HEK293 (cell line): ENCODE results near the gene CLMN.
A peak's percentile ranks its signal among the peaks of the same experiment; 100 is the strongest.

Experiments
- CTCF ChIA-PET: fragments of 350-600 bp; formaldehyde crosslinking; extraction: SDS; loops from one replicate; lab custom pipeline; 2021; ENCODE audit warnings: antibody characterized with exemption; lab: Yijun Ruan, JAX
- POLR2A ChIA-PET: fragments of 300-600 bp; formaldehyde crosslinking; extraction: SDS; loops from one replicate; lab custom pipeline; 2020; ENCODE audit warnings: antibody characterized with exemption, inconsistent platforms; lab: Yijun Ruan, JAX
- H3K27ac ChIP-seq: fragments of 200-500 bp; sonication (Bioruptor generic); 2 replicates; pipeline ENCODE4 v1.5.1; 2014; ENCODE audit warnings: low read depth, low read length, control low read depth, inconsistent platforms; ENCODE audit errors: extremely low read depth
- H3K36me3 ChIP-seq, 2 experiments: fragments of 200-500 bp in 1 of 2; sonication (Bioruptor generic) in 1 of 2; 1 replicate in 1 of 2; 2 replicates in 1 of 2; pipeline ENCODE4 v1.5.1; 2014 to 2017; ENCODE audit warnings: inconsistent platforms in 2 of 2, low read length in 2 of 2; ENCODE audit not compliant: control insufficient read depth in 2 of 2, insufficient read depth in 1 of 2
- H3K4me1 ChIP-seq: fragments of 200-500 bp; sonication (Bioruptor generic); 2 replicates; pipeline ENCODE4 v1.5.1; 2014; ENCODE audit warnings: mild to moderate bottlenecking, low read length, inconsistent platforms; ENCODE audit not compliant: control insufficient read depth, insufficient read depth
- H3K4me3 ChIP-seq: 2 replicates; pipeline ENCODE4 v1.5.1; 2011; ENCODE audit warnings: low read depth, mild to moderate bottlenecking, control low read depth, low read length, moderate library complexity
- H3K9me3 ChIP-seq: fragments of 200-500 bp; sonication (Bioruptor generic); 2 replicates; pipeline ENCODE4 v1.5.1; 2014; ENCODE audit warnings: low read depth, low read length, inconsistent platforms; ENCODE audit not compliant: control insufficient read depth, insufficient read depth
- GLIS1 ChIP-seq: fragments of 450-650 bp; formaldehyde crosslinking; IDR thresholded peaks from 2 replicates; pipeline ENCODE4 v1.5.1; 2016; ENCODE audit warnings: missing biosample characterization, missing genetic modification characterization
- OVOL3 ChIP-seq: fragments of 450-650 bp; formaldehyde crosslinking; IDR thresholded peaks from 2 replicates; pipeline ENCODE4 v1.5.1; 2016; ENCODE audit warnings: missing biosample characterization, missing genetic modification characterization
- YY1 ChIP-seq: fragments of 450-650 bp; formaldehyde crosslinking; IDR thresholded peaks from 2 replicates; pipeline ENCODE4 v1.5.1; 2018; ENCODE audit warnings: missing biosample characterization, missing genetic modification characterization
- ZFP37 ChIP-seq: fragments of 450-650 bp; formaldehyde crosslinking; IDR thresholded peaks from 2 replicates; pipeline ENCODE4 v1.5.1; 2016; ENCODE audit warnings: missing biosample characterization, missing genetic modification characterization
- ZNF202 ChIP-seq: fragments of 450-650 bp; formaldehyde crosslinking; IDR thresholded peaks from 2 replicates; pipeline ENCODE4 v1.5.1; 2016; ENCODE audit warnings: missing biosample characterization, missing genetic modification characterization, borderline replicate concordance
- ZNF23 ChIP-seq: fragments of 450-650 bp; formaldehyde crosslinking; IDR thresholded peaks from 2 replicates; pipeline ENCODE4 v1.5.1; 2016; ENCODE audit warnings: missing biosample characterization, missing genetic modification characterization, borderline replicate concordance
- ZNF266 ChIP-seq: fragments of 450-650 bp; formaldehyde crosslinking; IDR thresholded peaks from 2 replicates; pipeline ENCODE4 v1.5.1; 2016; ENCODE audit warnings: missing biosample characterization, missing genetic modification characterization, low read depth
- ZNF37A ChIP-seq: fragments of 450-650 bp; IDR thresholded peaks from 2 replicates; pipeline ENCODE4 v1.5.1; 2018; ENCODE audit warnings: missing biosample characterization, missing genetic modification characterization
- ZNF416 ChIP-seq: fragments of 450-650 bp; formaldehyde crosslinking; IDR thresholded peaks from 2 replicates; pipeline ENCODE4 v1.5.1; 2016; ENCODE audit warnings: missing biosample characterization, missing genetic modification characterization
- ZNF529 ChIP-seq: fragments of 450-650 bp; formaldehyde crosslinking; IDR thresholded peaks from 2 replicates; pipeline ENCODE4 v1.5.1; 2017; ENCODE audit warnings: missing genetic modification characterization, missing biosample characterization; ENCODE audit not compliant: insufficient replicate concordance
- ZNF610 ChIP-seq: fragments of 450-650 bp; formaldehyde crosslinking; IDR thresholded peaks from 2 replicates; pipeline ENCODE4 v1.5.1; 2016; ENCODE audit warnings: missing biosample characterization, missing genetic modification characterization, borderline replicate concordance
- ZNF621 ChIP-seq: fragments of 450-650 bp; formaldehyde crosslinking; IDR thresholded peaks from 2 replicates; pipeline ENCODE4 v1.5.1; 2017; ENCODE audit warnings: missing biosample characterization, missing genetic modification characterization
- ZNF654 ChIP-seq: fragments of 450-650 bp; formaldehyde crosslinking; IDR thresholded peaks from 2 replicates; pipeline ENCODE4 v1.5.1; 2016; ENCODE audit warnings: low read depth, missing biosample characterization, missing genetic modification characterization
- ZNF776 ChIP-seq: fragments of 450-650 bp; formaldehyde crosslinking; IDR thresholded peaks from 2 replicates; pipeline ENCODE4 v1.5.0; 2017; ENCODE audit warnings: missing biosample characterization, missing genetic modification characterization, borderline replicate concordance
- ZNF777 ChIP-seq: fragments of 450-650 bp; formaldehyde crosslinking; IDR thresholded peaks from 2 replicates; pipeline ENCODE4 v1.5.1; 2017; ENCODE audit warnings: missing biosample characterization, missing genetic modification characterization, borderline replicate concordance
- TF ChIP-seq, protein P1 (sequence below): fragments of 450-650 bp; IDR thresholded peaks from 2 replicates; pipeline ENCODE4 v1.5.1; 2018; ENCODE audit warnings: missing biosample characterization, mild to moderate bottlenecking, missing genetic modification characterization
- TF ChIP-seq, protein P2 (sequence below): fragments of 450-650 bp; formaldehyde crosslinking; IDR thresholded peaks from 2 replicates; pipeline ENCODE4 v1.5.0; 2017; ENCODE audit warnings: missing biosample characterization, missing genetic modification characterization, borderline replicate concordance
- TF ChIP-seq, protein P3 (sequence below): fragments of 450-650 bp; formaldehyde crosslinking; IDR thresholded peaks from 2 replicates; pipeline ENCODE4 v1.5.1; 2016; ENCODE audit warnings: missing biosample characterization, missing genetic modification characterization
- TF ChIP-seq, protein P4 (sequence below): fragments of 450-650 bp; formaldehyde crosslinking; IDR thresholded peaks from 2 replicates; pipeline ENCODE4 v1.5.1; 2016; ENCODE audit warnings: missing biosample characterization, missing genetic modification characterization
- TF ChIP-seq, protein P5 (sequence below): fragments of 450-650 bp; formaldehyde crosslinking; IDR thresholded peaks from 2 replicates; pipeline ENCODE4 v1.5.1; 2017; ENCODE audit warnings: missing biosample characterization, missing genetic modification characterization
- TF ChIP-seq, protein P6 (sequence below): fragments of 450-650 bp; formaldehyde crosslinking; IDR thresholded peaks from 2 replicates; pipeline ENCODE4 v1.5.1; 2016; ENCODE audit warnings: missing biosample characterization, missing genetic modification characterization

Gene CLMN

DNA sequence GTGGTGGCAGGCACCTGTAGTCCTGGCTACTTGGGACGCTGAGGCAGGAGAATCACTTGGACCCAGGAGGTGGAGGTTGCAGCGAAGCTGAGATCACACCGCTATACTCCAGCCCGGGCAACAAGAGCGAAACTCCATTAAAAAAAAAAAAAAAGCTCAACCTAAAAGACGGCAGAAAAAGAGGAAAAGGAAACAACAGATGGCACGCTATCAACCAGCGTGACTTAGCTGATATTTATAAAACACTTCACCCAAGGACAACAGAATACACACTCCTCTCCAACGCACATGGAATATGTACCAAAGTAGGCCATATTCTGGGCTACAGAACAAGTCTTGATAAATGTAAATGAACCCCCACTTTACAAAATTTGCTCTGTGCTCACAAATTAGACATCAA, 34.0 kb upstream of the CLMN start:
- no peaks in the 10 kb centered on the region for H3K36me3 ChIP-seq
- ChIA-PET CTCF (no interaction called here), POLR2A (no interaction called here)
- no peak overlapping the region for H3K27ac ChIP-seq
- TF ChIP-seq OVOL3: no peak
- TF ChIP-seq GLIS1 (tag by site-specific recombination): no peak
- no peak for TF ChIP-seq ZNF23 (tag by site-specific recombination)
- TF ChIP-seq ZNF529 (tag by site-specific recombination): no peak
- TF ChIP-seq YY1: no peak
- no peak for TF ChIP-seq ZNF266 (tag by site-specific recombination)
- no peak for TF ChIP-seq ZFP37 (tag by site-specific recombination)
- TF ChIP-seq ZNF37A (tag by site-specific recombination): no peak
- TF ChIP-seq, protein P1, sequence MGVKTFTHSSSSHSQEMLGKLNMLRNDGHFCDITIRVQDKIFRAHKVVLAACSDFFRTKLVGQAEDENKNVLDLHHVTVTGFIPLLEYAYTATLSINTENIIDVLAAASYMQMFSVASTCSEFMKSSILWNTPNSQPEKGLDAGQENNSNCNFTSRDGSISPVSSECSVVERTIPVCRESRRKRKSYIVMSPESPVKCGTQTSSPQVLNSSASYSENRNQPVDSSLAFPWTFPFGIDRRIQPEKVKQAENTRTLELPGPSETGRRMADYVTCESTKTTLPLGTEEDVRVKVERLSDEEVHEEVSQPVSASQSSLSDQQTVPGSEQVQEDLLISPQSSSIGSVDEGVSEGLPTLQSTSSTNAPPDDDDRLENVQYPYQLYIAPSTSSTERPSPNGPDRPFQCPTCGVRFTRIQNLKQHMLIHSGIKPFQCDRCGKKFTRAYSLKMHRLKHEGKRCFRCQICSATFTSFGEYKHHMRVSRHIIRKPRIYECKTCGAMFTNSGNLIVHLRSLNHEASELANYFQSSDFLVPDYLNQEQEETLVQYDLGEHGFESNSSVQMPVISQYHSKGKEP (tag by site-specific recombination): no peak
- TF ChIP-seq ZNF777 (tag by site-specific recombination): no peak
- TF ChIP-seq ZNF610 (tag by site-specific recombination): no peak
- no peaks in the 10 kb centered on the region for H3K9me3 ChIP-seq
- no peak overlapping the region for H3K4me3 ChIP-seq
- H3K4me1 ChIP-seq: no peaks in the 10 kb centered on the region

DNA sequence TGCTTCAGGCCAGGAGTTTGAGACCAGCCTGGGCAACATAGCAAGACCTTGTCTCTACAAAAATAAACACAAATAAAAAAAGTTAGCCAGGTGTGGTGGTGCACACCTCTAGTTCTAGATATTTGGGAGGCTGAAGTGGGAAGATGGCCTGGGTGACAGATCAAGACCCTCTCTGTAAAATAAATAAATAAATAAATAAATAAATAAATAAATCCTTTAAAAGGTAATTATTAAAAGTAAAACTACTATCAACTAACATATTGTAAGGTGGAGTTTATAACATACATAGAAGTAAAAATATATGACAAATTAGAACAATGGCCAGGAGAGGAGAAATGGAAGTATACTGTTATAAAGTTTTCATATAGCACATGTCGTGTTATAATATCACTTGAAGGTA, 33.3 kb upstream of the CLMN start:
- H3K27ac ChIP-seq: no peak overlapping the region
- H3K4me3 ChIP-seq: no peak overlapping the region
- POLR2A ChIA-PET: no interaction called here
- H3K4me1 ChIP-seq: no peaks in the 10 kb centered on the region
- no peaks in the 10 kb centered on the region for H3K36me3 ChIP-seq
- no peaks in the 10 kb centered on the region for H3K9me3 ChIP-seq
- CTCF ChIA-PET: no interaction called here
- no peak for TF ChIP-seq ZNF776 (tag by site-specific recombination)
- 0 out of 2 replicates have a peak, but pooled peaks have one; percentile 23 for TF ChIP-seq ZNF202 (tag by site-specific recombination)
- no peak for TF ChIP-seq ZNF621
- TF ChIP-seq ZNF654 (tag by site-specific recombination): peak; percentile 23
- TF ChIP-seq, protein P2, sequence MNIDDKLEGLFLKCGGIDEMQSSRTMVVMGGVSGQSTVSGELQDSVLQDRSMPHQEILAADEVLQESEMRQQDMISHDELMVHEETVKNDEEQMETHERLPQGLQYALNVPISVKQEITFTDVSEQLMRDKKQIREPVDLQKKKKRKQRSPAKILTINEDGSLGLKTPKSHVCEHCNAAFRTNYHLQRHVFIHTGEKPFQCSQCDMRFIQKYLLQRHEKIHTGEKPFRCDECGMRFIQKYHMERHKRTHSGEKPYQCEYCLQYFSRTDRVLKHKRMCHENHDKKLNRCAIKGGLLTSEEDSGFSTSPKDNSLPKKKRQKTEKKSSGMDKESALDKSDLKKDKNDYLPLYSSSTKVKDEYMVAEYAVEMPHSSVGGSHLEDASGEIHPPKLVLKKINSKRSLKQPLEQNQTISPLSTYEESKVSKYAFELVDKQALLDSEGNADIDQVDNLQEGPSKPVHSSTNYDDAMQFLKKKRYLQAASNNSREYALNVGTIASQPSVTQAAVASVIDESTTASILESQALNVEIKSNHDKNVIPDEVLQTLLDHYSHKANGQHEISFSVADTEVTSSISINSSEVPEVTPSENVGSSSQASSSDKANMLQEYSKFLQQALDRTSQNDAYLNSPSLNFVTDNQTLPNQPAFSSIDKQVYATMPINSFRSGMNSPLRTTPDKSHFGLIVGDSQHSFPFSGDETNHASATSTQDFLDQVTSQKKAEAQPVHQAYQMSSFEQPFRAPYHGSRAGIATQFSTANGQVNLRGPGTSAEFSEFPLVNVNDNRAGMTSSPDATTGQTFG (tag by site-specific recombination): no peak
- TF ChIP-seq, protein P3, sequence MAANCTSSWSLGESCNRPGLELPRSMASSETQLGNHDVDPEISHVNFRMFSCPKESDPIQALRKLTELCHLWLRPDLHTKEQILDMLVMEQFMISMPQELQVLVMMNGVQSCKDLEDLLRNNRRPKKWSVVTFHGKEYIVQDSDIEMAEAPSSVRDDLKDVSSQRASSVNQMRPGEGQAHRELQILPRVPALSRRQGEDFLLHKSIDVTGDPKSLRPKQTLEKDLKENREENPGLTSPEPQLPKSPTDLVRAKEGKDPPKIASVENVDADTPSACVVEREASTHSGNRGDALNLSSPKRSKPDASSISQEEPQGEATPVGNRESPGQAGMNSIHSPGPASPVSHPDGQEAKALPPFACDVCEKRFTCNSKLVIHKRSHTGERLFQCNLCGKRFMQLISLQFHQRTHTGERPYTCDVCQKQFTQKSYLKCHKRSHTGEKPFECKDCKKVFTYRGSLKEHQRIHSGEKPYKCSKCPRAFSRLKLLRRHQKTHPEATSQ: no peak
- TF ChIP-seq, protein P4, sequence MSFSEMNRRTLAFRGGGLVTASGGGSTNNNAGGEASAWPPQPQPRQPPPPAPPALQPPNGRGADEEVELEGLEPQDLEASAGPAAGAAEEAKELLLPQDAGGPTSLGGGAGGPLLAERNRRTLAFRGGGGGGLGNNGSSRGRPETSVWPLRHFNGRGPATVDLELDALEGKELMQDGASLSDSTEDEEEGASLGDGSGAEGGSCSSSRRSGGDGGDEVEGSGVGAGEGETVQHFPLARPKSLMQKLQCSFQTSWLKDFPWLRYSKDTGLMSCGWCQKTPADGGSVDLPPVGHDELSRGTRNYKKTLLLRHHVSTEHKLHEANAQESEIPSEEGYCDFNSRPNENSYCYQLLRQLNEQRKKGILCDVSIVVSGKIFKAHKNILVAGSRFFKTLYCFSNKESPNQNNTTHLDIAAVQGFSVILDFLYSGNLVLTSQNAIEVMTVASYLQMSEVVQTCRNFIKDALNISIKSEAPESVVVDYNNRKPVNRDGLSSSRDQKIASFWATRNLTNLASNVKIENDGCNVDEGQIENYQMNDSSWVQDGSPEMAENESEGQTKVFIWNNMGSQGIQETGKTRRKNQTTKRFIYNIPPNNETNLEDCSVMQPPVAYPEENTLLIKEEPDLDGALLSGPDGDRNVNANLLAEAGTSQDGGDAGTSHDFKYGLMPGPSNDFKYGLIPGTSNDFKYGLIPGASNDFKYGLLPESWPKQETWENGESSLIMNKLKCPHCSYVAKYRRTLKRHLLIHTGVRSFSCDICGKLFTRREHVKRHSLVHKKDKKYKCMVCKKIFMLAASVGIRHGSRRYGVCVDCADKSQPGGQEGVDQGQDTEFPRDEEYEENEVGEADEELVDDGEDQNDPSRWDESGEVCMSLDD: no peak
- TF ChIP-seq ZNF416 (tag by site-specific recombination): no peak
- TF ChIP-seq, protein P5, sequence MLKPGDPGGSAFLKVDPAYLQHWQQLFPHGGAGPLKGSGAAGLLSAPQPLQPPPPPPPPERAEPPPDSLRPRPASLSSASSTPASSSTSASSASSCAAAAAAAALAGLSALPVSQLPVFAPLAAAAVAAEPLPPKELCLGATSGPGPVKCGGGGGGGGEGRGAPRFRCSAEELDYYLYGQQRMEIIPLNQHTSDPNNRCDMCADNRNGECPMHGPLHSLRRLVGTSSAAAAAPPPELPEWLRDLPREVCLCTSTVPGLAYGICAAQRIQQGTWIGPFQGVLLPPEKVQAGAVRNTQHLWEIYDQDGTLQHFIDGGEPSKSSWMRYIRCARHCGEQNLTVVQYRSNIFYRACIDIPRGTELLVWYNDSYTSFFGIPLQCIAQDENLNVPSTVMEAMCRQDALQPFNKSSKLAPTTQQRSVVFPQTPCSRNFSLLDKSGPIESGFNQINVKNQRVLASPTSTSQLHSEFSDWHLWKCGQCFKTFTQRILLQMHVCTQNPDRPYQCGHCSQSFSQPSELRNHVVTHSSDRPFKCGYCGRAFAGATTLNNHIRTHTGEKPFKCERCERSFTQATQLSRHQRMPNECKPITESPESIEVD (tag by site-specific recombination): no peak
- TF ChIP-seq, protein P6, sequence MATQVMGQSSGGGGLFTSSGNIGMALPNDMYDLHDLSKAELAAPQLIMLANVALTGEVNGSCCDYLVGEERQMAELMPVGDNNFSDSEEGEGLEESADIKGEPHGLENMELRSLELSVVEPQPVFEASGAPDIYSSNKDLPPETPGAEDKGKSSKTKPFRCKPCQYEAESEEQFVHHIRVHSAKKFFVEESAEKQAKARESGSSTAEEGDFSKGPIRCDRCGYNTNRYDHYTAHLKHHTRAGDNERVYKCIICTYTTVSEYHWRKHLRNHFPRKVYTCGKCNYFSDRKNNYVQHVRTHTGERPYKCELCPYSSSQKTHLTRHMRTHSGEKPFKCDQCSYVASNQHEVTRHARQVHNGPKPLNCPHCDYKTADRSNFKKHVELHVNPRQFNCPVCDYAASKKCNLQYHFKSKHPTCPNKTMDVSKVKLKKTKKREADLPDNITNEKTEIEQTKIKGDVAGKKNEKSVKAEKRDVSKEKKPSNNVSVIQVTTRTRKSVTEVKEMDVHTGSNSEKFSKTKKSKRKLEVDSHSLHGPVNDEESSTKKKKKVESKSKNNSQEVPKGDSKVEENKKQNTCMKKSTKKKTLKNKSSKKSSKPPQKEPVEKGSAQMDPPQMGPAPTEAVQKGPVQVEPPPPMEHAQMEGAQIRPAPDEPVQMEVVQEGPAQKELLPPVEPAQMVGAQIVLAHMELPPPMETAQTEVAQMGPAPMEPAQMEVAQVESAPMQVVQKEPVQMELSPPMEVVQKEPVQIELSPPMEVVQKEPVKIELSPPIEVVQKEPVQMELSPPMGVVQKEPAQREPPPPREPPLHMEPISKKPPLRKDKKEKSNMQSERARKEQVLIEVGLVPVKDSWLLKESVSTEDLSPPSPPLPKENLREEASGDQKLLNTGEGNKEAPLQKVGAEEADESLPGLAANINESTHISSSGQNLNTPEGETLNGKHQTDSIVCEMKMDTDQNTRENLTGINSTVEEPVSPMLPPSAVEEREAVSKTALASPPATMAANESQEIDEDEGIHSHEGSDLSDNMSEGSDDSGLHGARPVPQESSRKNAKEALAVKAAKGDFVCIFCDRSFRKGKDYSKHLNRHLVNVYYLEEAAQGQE (tag by site-specific recombination): peak; percentile 22; the same call in 1 of the 2 replicates
